Erythroblast (primary cell): ENCODE data around the gene GLT8D1.

Source experiments
- GATA1 ChIP-seq: IDR thresholded peaks from 2 replicates; pipeline ENCODE4 v1.6.1; 2011; ENCODE audit warnings: low read depth, mild to moderate bottlenecking, control low read depth, low read length, moderate library complexity
- POLR2A ChIP-seq: IDR thresholded peaks from 2 replicates; pipeline ENCODE4 v1.6.1; 2011; ENCODE audit warnings: mild to moderate bottlenecking, low read length

DNA sequence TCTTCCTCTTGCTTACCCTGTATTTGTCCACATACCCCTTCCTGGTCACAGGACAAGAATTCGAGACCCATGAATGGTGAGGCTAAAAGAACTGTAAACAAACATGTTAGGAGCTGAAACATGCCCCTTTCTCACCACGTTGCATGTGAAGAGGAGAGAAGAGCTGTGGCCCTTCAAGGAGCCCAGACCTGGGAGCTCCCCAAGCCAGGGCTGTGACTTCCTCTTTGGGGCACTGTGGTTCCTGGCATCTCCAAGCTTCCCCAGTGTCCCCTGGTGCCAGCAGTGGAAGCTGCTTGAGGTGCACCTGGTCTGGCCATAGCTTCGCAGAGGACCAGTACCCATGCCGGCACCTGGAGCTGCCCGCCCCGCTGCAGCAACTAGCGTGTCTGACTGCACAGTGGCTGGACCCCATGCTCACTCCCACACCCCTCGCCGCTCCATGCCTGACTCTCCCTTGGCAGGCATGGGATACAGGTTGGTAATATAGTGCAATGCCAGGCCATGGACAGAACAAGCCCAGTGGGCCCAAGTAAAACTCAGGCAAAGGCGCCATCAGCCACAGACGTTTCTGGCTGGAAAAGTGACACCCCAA is 10.2 kb upstream of the GLT8D1 start:
- TF ChIP-seq POLR2A (no peak), GATA1 (no peak)
